CD14-positive monocyte (primary cell): Measurements from ENCODE around the gene URI1. TPM values are rescaled to one million over a fixed set of nuclear protein-coding genes. Genes with fewer than 3 reads are reported as not detected.

Experiments
- DNase-seq, 3 donors: peaks; one replicate each; pipeline ENCODE4 v3.0.0-alpha.2; 2011 to 2022
- H2AFZ ChIP-seq: 2 replicates; pipeline ENCODE4 v1.6.0; 2012; ENCODE audit warnings: mild to moderate bottlenecking, low read depth, low read length, inconsistent platforms; ENCODE audit not compliant: insufficient read depth, poor library complexity, severe bottlenecking
- H3K27ac ChIP-seq, 2 donors: 1 replicate in 1 of 2; 2 replicates in 1 of 2; pipeline ENCODE4 v1.5.1; 2012 to 2013; ENCODE audit warnings: low read length in 2 of 2, control low read depth in 1 of 2, inconsistent platforms in 1 of 2, low read depth in 1 of 2, mild to moderate bottlenecking in 1 of 2
- H3K27me3 ChIP-seq, 2 donors: one replicate each; pipeline versions ENCODE4 v1.6.0 to v1.6.1; 2011 to 2013; ENCODE audit warnings: low read length in 2 of 2; ENCODE audit not compliant: control insufficient read depth in 2 of 2, insufficient read depth in 2 of 2
- H3K36me3 ChIP-seq, 2 donors: replicated peaks in 1 of 2; 1 replicate in 1 of 2; 2 replicates in 1 of 2; pipeline versions ENCODE4 v1.5.1 to v1.6.1; 2012 to 2013; ENCODE audit warnings: low read length in 2 of 2, control low read depth in 1 of 2, inconsistent platforms in 1 of 2, mild to moderate bottlenecking in 1 of 2; ENCODE audit not compliant: insufficient read depth in 2 of 2, control insufficient read depth in 1 of 2
- H3K4me1 ChIP-seq, 2 donors: 1 replicate in 1 of 2; 2 replicates in 1 of 2; pipeline versions ENCODE4 v1.5.1 to v1.6.1; 2012 to 2013; ENCODE audit warnings: low read length in 2 of 2, control low read depth in 1 of 2, inconsistent platforms in 1 of 2, mild to moderate bottlenecking in 1 of 2, moderate library complexity in 1 of 2; ENCODE audit not compliant: insufficient read depth in 2 of 2, control insufficient read depth in 1 of 2
- H3K4me2 ChIP-seq: replicated peaks from 2 replicates; pipeline ENCODE3; 2012; ENCODE audit warnings: low read length, moderate library complexity, mild to moderate bottlenecking; ENCODE audit not compliant: poor library complexity, severe bottlenecking; ENCODE audit errors: extremely low read depth
- H3K4me3 ChIP-seq, 3 experiments: fragments of 200-600 bp in 1 of 3; sonication (generic) in 1 of 3; replicated peaks in 1 of 3; 1 replicate in 2 of 3; 2 replicates in 1 of 3; pipeline ENCODE4 v1.5.1; 2011 to 2013; ENCODE audit warnings: low read length in 3 of 3, mild to moderate bottlenecking in 3 of 3, control low read depth in 2 of 3, low read depth in 2 of 3, inconsistent platforms in 1 of 3, moderate library complexity in 1 of 3
- H3K79me2 ChIP-seq: 2 replicates; pipeline ENCODE4 v1.6.0; 2012; ENCODE audit warnings: mild to moderate bottlenecking, control low read depth, inconsistent platforms, low read length, moderate library complexity; ENCODE audit not compliant: insufficient read depth
- H3K9ac ChIP-seq: 2 replicates; pipeline ENCODE4 v1.6.0; 2017; ENCODE audit warnings: low read length, mild to moderate bottlenecking; ENCODE audit not compliant: insufficient read depth, poor library complexity, severe bottlenecking
- H3K9me3 ChIP-seq, 2 donors: replicated peaks in 1 of 2; 1 replicate in 1 of 2; 2 replicates in 1 of 2; pipeline versions ENCODE4 v1.5.1 to v1.6.1; 2012 to 2013; ENCODE audit warnings: low read length in 2 of 2, control low read depth in 1 of 2; ENCODE audit not compliant: control insufficient read depth in 1 of 2, insufficient read depth in 1 of 2
- H4K20me1 ChIP-seq: 2 replicates; pipeline ENCODE4 v1.6.0; 2012; ENCODE audit warnings: mild to moderate bottlenecking, low read length, control low read depth, moderate library complexity; ENCODE audit not compliant: insufficient read depth
- H3K27ac Mint-ChIP-seq, 7 donors: one replicate each; pipeline ENCODE4 v1.8.0; 2020; ENCODE audit warnings: mild to moderate bottlenecking in 7 of 7, mixed read lengths in 7 of 7, moderate library complexity in 6 of 7, inconsistent platforms in 2 of 7
- H3K27me3 Mint-ChIP-seq, 3 donors: one replicate each; pipeline ENCODE4 v1.8.0; 2021 to 2022; ENCODE audit warnings: low read depth in 3 of 3, mild to moderate bottlenecking in 3 of 3, mixed read lengths in 3 of 3, moderate library complexity in 3 of 3, inconsistent platforms in 1 of 3
- H3K36me3 Mint-ChIP-seq, 2 donors: one replicate each; pipeline ENCODE4 v1.8.0; 2020; ENCODE audit warnings: mixed read lengths in 2 of 2, inconsistent platforms in 1 of 2, mild to moderate bottlenecking in 1 of 2
- H3K4me1 Mint-ChIP-seq: one replicate; pipeline ENCODE4 v1.8.0; 2020; ENCODE audit warnings: mild to moderate bottlenecking, mixed read lengths
- H3K4me3 Mint-ChIP-seq, 2 donors: one replicate each; pipeline ENCODE4 v1.8.0; 2020; ENCODE audit warnings: mild to moderate bottlenecking in 2 of 2, mixed read lengths in 2 of 2, moderate library complexity in 1 of 2
- H3K9me3 Mint-ChIP-seq, 7 donors: one replicate each; pipeline ENCODE4 v1.8.0; 2020 to 2022; ENCODE audit warnings: mixed read lengths in 7 of 7, mild to moderate bottlenecking in 6 of 7, moderate library complexity in 6 of 7, inconsistent platforms in 2 of 7
- CTCF ChIP-seq: fragments of 200-600 bp; IDR thresholded peaks from one replicate; pipeline ENCODE4 v1.8.0; 2022; ENCODE audit warnings: antibody characterized with exemption, mild to moderate bottlenecking
- WGBS: methylation state at CpG from one replicate; pipeline ENCODE4 v1.1.5; 2013; ENCODE audit warnings: missing lambda C conversion rate; ENCODE audit not compliant: insufficient coverage; 5-methylcytosine and 5-hydroxymethylcytosine counted together
- intact Hi-C, 2 donors: fragments of 100-400 bp; cut with micrococcal nuclease; formaldehyde crosslinking; loops; one replicate each; pipeline versions ENCODE4 v1.15.0 to v1.15.1; 2023
- polyA plus RNA-seq, 3 donors: library from polyadenylated mRNA; depleted of rRNA in 1 of 3; unstranded in 2 of 3; stranded (reverse) in 1 of 3; fragments of 300-500 nt in 2 of 3; fragments of >200 nt in 1 of 3; fragmentation: Illumina TruSeq in 2 of 3; gene quantifications; 1 replicate in 2 of 3; 2 replicates in 1 of 3; pipeline ENCODE4 v1.2.3, GENCODE V29; 2012 to 2021

Gene URI1
- polyA plus RNA-seq, 3 donors, result 5.3 to 19.3 (median 9.7) TPM

- peaks cover 25 to 32% of the 10 kb centered on the region in 2 donors for H3K36me3 Mint-ChIP-seq
- H3K27ac Mint-ChIP-seq, result no peak overlapping the region
- intact Hi-C loops, result no loop called here
- peaks cover 21 to 44% of the 10 kb centered on the region in 2 donors for H3K36me3 ChIP-seq
- H3K27me3 ChIP-seq, result no peaks in the 10 kb centered on the region
- TF ChIP-seq CTCF, result no peak
- H3K4me2 ChIP-seq, result no peak overlapping the region
- WGBS, result 100% methylated on average over 5 of the region's 6 CpGs
- H3K27ac ChIP-seq, result no peak overlapping the region
- no peaks in the 10 kb centered on the region for H3K27me3 Mint-ChIP-seq
- peaks cover 17% of the 10 kb centered on the region for H3K79me2 ChIP-seq
- H3K4me1 ChIP-seq, result no peaks in the 10 kb centered on the region
- no peak overlapping the region for H3K4me3 Mint-ChIP-seq
- peaks cover 0 to 3% (median 0%) of the 10 kb centered on the region in 7 donors for H3K9me3 Mint-ChIP-seq
- no peak overlapping the region for H2AFZ ChIP-seq
- H3K9me3 ChIP-seq, result no peaks in the 10 kb centered on the region
- H3K4me1 Mint-ChIP-seq, result peaks cover 9% of the 10 kb centered on the region
- H4K20me1 ChIP-seq, result peaks cover 4% of the 10 kb centered on the region
- H3K9ac ChIP-seq, result no peak overlapping the region
- no peak for DNase-seq
- H3K4me3 ChIP-seq, result no peak overlapping the region
Measured at GRCh38 chr19:30003866-30004265, 61.8 kb downstream of the URI1 start.

GRCh38 chr19:30004403-30004802 lies 62.4 kb downstream of the URI1 start:
- H2AFZ ChIP-seq, result no peak overlapping the region
- Mint-ChIP-seq H3K27ac (no peak overlapping the region), H3K4me3 (no peak overlapping the region), H3K36me3 (peaks cover 30 to 37% of the 10 kb centered on the region in 2 donors), H3K27me3 (no peaks in the 10 kb centered on the region), H3K4me1 (peaks cover 9% of the 10 kb centered on the region), H3K9me3 (peaks cover 0 to 3% (median 0%) of the 10 kb centered on the region in 7 donors)
- no peak overlapping the region for H3K9ac ChIP-seq
- no peaks in the 10 kb centered on the region for H3K9me3 ChIP-seq
- no peak overlapping the region for H3K27ac ChIP-seq
- no peaks in the 10 kb centered on the region for H3K4me1 ChIP-seq
- H3K27me3 ChIP-seq, result no peaks in the 10 kb centered on the region
- no peak overlapping the region for H3K4me3 ChIP-seq
- peaks cover 26 to 47% of the 10 kb centered on the region in 2 donors for H3K36me3 ChIP-seq
- H3K79me2 ChIP-seq, result peaks cover 13% of the 10 kb centered on the region
- intact Hi-C loops, result no loop called here
- no peak overlapping the region for H3K4me2 ChIP-seq
- no CpG with 5 or more reads among the region's 1 CpG for WGBS
- peaks cover 4% of the 10 kb centered on the region for H4K20me1 ChIP-seq
- DNase-seq, result no peak
- TF ChIP-seq CTCF, result no peak
